GM21529 (cell line): Measurements from ENCODE around the gene FREM1.

Source experiments
- ATAC-seq: cut with Tn5 transposase; IDR thresholded peaks from one replicate; pipeline ENCODE4 v1.9.1; 2021; ENCODE audit not compliant: unreplicated experiment

Gene FREM1

DNA sequence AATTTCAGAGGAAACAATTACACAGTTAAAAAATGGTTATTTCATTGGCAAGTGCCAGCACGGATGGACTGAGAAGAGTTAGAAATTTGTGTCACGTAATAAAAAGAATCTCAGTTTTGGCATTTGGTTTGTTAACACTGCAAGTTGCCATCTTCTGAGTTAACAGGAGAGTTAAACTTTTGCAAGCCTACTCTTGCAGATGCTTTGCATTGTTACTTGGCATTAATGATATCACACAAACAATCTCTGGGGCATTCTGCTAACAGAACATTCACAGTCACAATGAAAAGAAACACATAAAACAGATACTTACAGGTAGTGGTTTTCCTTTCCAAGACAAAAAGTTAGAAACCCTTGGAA lies 647 bp downstream of the FREM1 start:
- ATAC-seq = no peak

DNA sequence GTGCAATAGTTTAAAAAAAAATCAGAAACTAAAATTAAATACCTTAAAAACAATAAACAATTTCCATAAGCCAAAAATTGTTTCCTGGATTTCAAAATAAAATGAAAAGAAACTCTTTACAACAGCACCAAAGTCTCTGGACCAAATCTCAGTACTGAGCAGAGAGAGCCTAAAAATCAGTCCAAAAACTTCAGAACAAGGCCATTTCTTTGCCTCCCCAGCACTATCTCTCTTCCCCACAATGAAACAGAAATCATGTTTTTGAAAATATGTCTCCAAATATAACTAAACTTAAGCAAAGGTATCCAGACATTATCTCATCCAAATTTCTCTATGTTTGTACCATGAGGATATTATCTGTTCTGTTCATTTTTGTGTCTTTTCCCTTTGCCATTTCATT lies 1.0 kb downstream of the FREM1 start:
- ATAC-seq = no peak

DNA sequence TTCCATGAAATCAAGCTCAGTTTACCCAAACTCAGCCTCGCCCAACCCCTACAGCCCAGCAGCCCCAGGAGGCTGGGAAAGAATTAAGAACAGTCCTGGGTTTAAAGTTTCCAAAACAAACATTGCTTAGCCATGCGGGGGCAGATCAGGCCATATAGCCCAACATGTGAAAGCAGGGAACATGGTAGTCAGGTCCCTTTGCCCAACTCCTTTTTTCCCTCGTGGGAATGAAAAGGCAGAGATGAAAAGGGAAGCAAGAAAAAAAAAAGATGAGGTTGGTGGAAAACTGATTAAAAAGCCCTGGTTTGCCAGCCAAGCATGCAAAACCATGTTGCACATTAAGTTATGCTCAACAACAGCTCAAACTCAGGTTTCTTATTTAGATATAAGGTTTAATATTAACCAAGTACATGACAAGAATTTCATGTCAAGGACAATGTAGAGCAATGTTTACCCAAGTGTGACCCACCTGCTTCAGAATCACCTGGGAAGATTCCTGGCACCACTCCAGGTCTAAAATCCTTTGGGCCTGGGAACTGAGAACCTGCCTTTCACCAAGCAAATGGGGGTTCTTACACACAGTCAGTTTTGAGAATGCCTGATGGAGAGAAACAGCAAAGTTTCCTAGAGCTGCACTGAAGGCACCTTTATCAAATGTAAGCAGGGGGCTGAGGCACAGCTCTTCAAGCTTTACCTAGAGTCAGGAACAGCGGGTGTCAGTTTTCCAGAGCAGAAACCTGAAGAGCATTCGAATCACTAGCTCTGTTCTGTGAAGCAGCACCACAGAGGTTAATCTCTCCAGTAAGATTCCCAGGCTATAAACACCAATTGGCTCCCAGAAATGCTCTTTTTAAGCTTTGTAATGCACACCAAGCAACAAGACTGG lies 1.7 kb downstream of the FREM1 start:
- no peak for ATAC-seq

DNA sequence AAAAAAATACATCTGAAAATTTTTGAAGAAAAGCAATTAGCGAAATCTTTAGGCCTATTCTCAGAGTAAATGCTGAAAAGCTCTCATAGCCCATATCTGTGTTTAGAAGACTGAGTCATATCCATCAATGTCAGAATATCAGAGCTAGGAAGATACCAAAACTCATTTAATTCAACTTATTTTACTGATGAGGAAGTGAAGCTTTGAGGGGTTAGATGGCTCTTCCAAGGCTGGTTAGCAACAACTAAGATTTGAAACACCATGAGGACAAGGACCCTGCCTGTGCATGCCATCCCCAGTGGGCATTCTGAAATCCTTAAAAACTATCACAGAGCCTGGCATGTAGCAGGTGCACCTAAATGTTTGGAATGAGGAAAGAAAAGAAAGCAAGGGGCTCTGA lies 2.5 kb downstream of the FREM1 start:
- no peak for ATAC-seq

DNA sequence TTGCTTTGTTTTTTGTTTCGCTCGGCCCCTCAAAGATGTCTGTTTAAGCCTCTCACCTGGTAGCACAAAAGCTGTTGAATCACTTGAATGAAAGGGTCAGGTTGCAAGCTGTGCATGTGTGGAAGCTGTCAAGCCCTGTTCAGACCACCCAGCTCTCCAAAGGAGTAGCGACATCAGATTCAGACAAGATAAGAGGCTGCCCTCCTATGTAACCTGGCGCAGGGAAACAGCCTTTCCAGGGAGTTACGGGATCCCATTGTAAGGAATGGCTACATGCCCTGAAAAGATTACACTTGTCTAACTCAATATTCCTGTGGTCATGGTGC lies 2.9 kb downstream of the FREM1 start:
- no peak for ATAC-seq

DNA sequence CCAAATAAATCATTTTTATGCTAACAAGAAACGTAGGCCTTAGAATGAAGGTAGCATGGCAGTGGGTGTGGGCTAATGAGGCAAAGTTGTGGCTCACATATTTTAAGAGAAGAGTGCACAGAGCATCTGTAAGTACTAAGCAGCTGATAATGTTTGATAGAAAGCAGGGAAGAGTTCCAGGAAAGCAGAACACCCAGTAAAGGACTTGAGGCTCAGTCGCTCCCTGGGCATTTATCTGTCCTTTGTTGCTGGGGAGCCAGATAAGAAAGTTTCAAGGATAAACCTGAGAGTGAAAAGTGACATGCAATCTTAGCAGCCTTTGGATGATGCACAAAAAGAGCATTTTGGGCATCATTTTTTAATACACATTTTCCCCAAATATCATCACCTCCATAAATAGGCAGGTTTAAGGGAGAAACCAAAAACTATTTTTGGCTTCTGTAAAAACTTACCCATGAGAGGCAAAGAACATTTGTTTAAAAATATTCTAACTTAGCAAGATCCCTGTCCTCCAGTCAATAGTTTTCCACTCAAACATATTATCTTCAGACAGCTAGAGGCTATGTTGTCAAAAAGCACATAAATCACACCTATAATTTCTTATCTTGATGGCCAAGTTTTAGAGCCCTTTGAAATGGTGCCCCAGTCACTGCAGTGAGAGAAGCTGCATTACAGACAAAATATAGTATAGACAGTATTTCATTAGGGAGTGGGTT lies 3.4 kb downstream of the FREM1 start:
- ATAC-seq = no peak

DNA sequence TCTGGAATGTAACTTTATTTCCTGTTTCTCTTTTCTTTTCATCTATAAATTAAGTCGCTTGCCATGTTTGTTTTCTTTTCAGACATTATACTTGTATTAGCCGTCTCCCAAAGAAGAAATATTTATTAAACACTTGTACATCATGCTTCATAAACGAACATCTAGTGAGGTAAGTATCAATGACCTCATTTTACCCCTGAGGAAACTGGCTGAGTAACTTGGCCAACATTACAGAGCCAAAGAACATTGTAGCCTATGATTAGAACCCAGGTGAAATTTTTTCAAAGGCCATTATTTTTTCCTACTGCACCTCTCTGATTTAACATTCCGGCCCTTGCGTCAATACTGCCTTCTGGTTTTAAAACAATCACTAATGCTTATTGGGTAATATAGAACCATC lies 4.2 kb downstream of the FREM1 start:
- ATAC-seq = no peak

DNA sequence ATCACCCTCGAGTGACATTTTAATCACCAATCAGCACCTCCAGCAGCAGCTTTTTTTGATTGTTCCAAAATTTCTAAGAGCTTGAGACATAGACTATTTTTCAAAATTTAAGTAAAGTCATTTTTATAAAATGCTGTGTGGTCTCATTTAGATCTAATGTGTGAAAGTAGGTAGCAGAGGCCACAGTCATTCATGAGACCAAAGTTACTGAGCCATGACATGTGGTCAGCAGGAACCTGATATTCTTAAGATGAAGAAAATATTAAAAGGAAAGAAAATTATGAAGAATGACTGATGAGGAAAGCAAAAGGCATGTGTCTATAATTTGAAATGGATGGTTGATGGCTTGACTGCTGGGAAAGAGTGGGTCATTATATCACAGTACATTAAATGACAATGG lies 7.2 kb downstream of the FREM1 start:
- ATAC-seq = no peak

DNA sequence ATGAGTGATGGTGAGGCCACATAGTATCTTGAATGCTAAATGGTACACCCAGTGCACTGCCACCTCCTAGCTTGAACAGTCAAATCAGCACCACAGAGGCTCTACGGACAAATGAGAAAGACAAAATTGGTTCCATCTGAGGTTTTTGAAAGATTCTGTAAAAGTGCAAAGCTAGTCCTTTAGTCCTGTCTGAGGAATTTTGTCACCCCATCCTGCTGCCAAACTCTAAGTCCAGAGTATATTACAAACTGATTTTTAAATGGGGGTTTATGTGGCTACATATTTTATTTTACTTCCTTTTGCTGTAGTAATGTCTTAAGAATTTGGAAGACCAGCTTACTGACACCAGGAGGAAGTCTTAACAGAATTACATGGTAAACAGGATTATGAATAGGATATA lies 7.7 kb downstream of the FREM1 start:
- ATAC-seq = no peak

DNA sequence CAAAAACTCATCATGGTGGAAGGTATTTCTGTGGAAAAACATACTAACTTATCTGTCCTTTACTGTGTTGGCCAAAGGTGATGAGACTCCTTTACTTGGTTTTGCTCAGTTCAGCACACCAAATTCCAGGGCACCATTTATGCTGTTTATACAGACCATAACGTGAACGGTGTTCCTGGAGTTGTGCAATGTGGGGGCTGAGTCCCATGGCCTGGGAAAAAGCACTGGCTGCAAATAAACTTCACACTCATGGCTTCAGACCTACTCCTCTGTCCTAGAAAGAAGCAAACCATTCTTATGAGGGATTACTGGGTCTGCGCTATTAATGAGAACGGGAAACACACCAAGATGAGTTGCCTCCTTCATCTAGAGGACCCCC lies 10.4 kb downstream of the FREM1 start:
- ATAC-seq = no peak

DNA sequence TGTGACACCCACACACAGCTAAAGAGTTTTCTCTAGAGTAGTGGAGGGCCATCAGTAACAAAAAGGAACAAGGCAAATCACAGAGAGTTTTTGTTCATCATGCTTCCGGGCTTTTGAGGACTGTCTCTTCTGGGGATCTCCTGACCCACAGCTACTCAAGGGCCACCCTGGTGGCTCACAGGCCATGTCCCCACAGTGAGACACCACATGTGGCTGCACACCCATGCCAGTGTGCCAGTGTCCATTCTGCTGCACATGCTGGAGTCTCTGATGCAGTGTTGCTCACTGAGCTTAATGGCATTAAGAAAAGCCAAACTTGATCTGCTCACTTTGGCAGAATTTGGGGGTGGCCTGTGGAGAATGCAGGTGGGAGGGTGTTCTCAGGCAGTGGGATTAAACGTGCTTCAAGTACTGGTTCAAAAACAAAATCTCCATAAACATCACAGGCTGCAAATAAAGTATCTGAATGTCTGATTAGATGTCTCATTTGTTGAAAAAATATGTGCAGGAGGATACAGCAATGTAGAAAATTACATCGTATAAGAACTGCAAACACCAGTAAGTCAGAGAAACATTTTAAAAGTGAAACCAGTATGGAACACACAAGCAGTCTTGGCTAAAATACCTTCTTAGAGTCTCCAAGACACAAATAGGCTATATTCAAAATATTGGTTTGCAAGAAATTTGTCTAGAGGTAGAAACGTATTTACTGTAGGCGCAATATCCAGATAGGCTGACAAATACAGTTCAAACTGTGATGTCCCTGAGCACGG lies 11.0 kb downstream of the FREM1 start:
- no peak for ATAC-seq

DNA sequence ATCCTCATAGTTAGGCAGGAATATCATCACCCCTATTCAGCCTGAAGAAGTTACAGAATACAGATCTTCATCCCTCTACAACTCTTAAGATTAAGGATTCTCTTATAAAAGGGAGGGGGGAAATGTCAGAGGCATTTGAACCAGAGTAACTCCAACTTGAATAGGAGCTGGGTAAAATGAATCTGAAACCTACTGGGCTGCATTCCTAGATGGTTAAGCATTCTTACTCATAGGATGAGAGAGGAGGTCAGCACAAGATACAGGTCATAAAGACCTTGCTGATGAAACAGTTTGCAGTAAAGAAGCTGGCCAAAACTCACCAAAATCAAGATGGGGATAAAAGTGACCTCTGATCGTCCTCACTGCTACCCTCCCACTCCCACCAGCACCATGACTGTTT lies 14.4 kb downstream of the FREM1 start:
- no peak for ATAC-seq

DNA sequence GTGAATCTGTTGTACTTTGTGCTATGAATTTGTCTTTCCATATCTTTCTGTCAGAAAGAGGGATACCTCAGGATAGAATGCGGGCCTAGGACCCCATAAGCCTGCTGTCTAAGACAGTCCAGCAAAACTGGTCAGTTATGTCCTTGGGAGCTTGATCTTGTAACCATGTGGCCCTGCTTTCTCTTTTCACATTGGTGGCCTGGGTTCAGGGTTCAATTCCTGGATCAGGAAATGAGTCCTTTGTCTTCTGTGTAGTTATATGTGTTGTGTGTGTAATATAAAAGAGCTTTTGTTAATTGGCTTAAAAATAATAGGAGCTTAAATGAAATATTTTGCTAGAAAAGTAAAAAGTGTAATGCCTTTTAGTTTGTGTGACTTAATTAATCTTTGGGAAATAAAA lies 16.9 kb downstream of the FREM1 start:
- ATAC-seq = no peak

DNA sequence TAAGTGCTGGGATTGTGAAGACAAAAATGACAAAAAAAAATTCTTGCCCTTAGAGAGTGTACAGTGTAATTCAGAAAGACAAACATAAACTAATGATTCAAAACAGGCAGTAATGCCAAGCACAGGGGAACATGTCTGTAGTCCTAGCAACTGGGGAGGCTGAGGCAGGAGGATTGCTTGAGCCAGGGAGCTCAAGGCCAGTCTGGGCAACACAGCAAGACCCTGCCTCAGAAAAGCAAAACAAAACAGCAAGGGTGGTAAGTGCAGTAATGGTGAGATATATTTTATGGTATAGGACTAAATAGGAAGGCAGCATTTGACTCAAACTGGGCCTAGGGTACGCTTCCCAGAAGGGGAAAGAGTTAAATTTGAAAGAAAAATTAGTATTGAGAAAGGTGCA lies 18.9 kb downstream of the FREM1 start:
- no peak for ATAC-seq

DNA sequence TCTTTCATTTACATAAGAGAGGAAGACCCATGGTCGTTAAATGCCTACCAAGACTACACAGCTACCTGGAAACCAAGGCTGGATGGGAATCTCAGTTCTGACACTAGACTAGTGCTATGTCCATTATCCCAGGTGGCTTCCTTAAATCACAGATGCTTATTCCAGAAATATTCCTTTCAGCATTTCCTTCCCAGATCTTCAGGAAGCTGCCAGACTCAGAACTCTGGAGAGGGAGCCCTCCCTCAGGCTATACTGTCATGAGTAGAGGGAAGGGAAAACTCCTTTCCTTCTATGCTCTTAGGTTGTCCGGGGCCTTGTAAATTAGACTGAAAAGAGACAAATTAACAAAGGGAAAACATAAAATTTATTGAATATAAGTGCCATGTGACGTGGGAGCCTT lies 20.8 kb downstream of the FREM1 start:
- ATAC-seq = no peak

DNA sequence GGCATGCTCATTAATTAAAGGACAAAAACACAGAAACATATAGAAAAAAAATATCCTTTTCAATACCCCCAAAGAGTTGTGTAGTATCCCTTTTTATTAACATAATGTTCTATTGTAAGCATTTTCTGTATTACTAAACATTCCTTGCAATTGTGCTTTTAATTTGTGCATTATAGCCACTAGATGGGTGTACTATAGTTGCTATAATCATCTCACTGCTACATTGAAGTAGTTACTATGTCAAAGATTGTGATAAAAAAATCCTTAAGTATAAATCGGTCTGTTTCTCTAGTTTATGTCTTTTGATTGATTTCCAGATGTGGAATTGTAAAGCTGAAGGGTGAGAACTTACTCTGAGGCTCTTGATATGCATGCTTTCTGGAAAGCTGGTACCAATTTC lies 21.4 kb downstream of the FREM1 start:
- no peak for ATAC-seq

DNA sequence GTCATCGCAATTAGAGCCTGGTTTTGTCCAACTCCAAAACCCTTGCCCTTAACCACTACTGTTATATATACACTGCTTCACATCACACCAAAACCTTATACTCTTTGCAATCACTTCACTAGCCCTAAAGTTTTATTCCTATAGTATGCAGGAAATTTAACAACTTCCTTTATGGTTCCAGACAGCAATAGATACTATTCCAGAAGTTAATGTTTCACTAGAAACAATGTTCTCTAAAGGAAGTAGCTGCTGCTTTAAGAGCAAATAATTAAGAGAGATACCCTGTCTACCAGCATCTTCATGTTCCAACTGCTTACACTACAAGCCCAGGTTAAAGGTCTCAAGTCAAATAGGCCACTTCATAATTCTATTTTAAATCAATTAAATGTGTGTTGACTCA lies 22.0 kb downstream of the FREM1 start:
- ATAC-seq = no peak

DNA sequence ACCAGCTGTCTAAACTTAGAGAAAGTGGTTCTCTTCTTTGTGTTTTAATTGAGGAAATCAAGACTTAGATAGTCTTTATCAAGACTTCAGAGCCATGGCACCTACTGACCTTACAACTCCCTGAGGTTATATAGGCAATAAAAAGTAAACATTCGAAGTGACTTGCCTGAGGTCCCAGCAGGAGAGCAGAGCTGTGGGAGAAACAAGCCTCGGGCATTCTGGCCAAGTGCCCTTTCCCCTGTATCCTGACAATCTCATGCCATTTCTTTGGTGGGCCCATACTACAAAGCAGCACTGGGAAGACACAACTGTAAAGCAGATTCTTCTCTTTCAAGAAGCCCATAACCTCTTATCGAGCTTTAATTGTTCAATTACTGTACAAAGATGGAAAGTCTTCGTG lies 23.1 kb downstream of the FREM1 start:
- no peak for ATAC-seq

DNA sequence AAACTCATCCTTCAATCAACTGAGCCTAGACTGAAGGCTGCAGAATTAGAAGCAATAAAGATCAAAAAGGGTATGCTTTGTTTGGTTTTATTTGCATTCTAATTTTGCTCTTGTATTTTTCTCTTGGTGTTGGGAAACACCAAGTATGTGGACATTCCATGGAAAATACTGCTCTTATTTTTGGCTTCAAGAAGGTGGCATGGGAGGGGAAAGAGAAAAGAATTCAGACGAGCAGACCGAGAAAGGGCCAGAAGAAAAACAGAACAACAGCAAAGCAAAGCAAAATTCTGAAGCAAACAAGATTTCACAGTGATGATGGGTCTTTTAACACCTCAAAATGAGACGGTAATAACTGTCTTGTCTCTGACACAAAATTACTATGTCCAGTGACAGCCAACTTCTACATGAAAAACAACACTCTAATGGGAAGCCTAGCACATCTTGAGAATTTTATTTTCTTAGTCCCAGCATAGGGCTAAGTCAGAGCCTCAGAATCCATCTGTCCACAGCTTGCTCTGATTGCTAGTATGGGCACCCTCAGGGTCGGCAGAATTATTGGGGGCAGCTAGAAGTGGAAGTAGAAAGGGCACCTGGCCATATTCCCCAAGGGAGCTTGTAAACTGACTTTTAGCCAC lies 26.8 kb downstream of the FREM1 start:
- ATAC-seq = no peak

DNA sequence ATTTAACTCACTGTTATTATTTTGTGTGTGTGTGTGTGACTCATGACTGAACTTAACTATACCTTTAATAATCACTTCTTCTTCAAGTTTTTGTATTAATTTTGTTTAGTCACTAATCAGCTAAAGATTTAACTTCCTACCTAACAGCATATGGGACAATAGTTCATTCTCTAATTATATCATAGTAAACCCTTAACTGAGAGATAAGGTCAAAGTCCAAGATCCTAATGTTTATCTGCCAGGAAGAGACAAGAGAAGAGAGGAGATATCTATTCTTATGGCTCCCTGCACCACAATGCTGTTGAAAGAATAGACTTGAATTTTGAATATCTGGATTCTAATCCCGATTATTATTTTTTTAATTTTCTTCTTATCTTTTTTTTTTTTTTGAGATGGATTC lies 28.1 kb downstream of the FREM1 start:
- no peak for ATAC-seq

DNA sequence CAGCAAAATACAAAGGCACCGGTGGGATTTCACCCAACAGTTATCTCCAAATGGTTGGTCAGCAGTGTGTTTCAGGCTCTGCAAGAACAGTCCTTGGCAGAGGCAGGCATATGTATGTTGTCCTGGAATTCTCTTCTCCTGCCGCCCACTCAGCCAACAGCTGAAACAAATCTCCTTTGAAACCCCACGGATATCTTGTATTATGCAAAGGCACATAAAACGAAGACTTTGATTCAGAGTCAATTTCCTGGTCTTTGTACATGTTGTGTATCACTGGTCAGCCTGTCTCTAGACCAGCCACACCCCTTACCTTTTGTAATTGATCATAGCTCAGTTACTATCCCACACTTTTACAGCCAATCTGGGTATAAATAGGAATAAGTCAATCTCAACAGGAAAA lies 29.2 kb downstream of the FREM1 start:
- no peak for ATAC-seq

DNA sequence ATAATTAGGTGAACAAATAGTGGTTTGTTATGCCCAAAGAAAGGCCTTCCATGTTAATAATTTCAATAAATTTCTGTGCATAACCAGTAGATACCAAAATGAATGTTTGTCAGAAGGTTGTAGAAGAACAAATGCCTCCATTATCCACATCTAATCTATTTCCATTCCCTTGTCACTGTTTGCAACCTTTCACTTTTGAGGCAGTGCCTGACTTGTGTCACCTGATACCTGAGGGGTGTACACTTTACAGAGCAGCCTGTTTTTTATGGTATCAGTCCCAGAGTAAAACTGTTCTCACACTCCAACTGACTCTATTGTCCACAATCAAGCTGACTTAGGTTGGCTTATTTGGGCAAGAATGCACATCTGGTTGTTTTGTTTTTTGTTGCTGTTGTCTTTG lies 40.1 kb downstream of the FREM1 start:
- no peak for ATAC-seq
